Uterus (tissue), 4 donors: Measurements from ENCODE around the gene TNFRSF6B. TPM values are rescaled to one million over a fixed set of nuclear protein-coding genes. Genes with fewer than 3 reads are reported as not detected.
"Not testable (repeated sequence)": the region's sequence is repeated elsewhere in the genome, so short reads cannot be mapped to it uniquely, and the experiment has no call there.

Experiments
- DNase-seq, 2 donors: peaks; one replicate each; pipeline ENCODE4 v3.0.0-alpha.2; 2019 to 2020
- H3K27ac ChIP-seq, 2 donors: fragments of 200-600 bp; sonication (generic); 1 replicate in 1 of 2; 2 replicates in 1 of 2; pipeline ENCODE4 v1.5.1; 2016 to 2018
- H3K27me3 ChIP-seq, 2 donors: fragments of 200-600 bp; sonication (generic); one replicate each; pipeline ENCODE4 v1.5.1; 2018 to 2019; ENCODE audit warnings: control low read depth in 1 of 2
- H3K36me3 ChIP-seq, 2 donors: fragments of 200-600 bp; sonication (generic); one replicate each; pipeline ENCODE4 v1.5.1; 2019; ENCODE audit warnings: control low read depth in 1 of 2
- H3K4me1 ChIP-seq, 2 donors: fragments of 200-600 bp; sonication (generic); one replicate each; pipeline ENCODE4 v1.5.1; 2018 to 2019; ENCODE audit warnings: control low read depth in 1 of 2
- H3K4me3 ChIP-seq, 2 donors: fragments of 200-600 bp; sonication (generic); 1 replicate in 1 of 2; 2 replicates in 1 of 2; pipeline ENCODE4 v1.5.1; 2018 to 2019; ENCODE audit warnings: mild to moderate bottlenecking in 1 of 2
- H3K9me3 ChIP-seq, 2 donors: fragments of 200-600 bp; sonication (generic); one replicate each; pipeline ENCODE4 v1.5.1; 2019; ENCODE audit warnings: control low read depth in 1 of 2
- CTCF ChIP-seq, 4 experiments: fragments of 200-600 bp in 2 of 4; fragments of 450-650 bp in 2 of 4; sonication (generic) in 2 of 4; IDR thresholded peaks; one replicate each; pipeline ENCODE4 v1.5.1; 2016 to 2019; ENCODE audit warnings: antibody characterized with exemption in 4 of 4, mild to moderate bottlenecking in 2 of 4, moderate library complexity in 1 of 4
- POLR2A ChIP-seq, 2 donors: fragments of 450-650 bp; IDR thresholded peaks; one replicate each; pipeline ENCODE4 v1.6.1; 2016; ENCODE audit warnings: antibody characterized with exemption in 2 of 2, mild to moderate bottlenecking in 1 of 2, moderate library complexity in 1 of 2
- intact Hi-C: fragments of 100-400 bp; cut with DNase I; formaldehyde crosslinking; loops from one replicate; pipeline ENCODE4 v1.15.1; 2023; ENCODE audit warnings: low total_unique reads
- total RNA-seq, 4 donors: library from RNA; depleted of rRNA in 3 of 4; stranded (reverse); fragments of >200 nt in 3 of 4; gene quantifications; one replicate each; pipeline versions ENCODE4 v1.1.0 to v1.2.4, GENCODE V29; 2014 to 2023
- donor health status: DM: yes; HTN: yes; CAD: no.

TNFRSF6B gene
- total RNA-seq, 4 donors from 2014 or later, result 0.83 to 4.1 TPM; not detected in 2

GRCh38 chr20:63718996-63719395, 22.5 kb downstream of the TNFRSF6B start:
- DNase-seq, result no peak
- Histone ChIP-seq H3K9me3 (peaks cover 0 to 21% of the 10 kb centered on the region in 2 donors), H3K36me3 (no peaks in the 10 kb centered on the region), H3K27me3 (no peaks in the 10 kb centered on the region), H3K4me1 (no peaks in the 10 kb centered on the region), H3K4me3 (no peak overlapping the region), H3K27ac (no peak overlapping the region)
- TF ChIP-seq POLR2A (IDR thresholded peaks at IDR 0.05), result no peak
- intact Hi-C loops, result no loop called here

DNA sequence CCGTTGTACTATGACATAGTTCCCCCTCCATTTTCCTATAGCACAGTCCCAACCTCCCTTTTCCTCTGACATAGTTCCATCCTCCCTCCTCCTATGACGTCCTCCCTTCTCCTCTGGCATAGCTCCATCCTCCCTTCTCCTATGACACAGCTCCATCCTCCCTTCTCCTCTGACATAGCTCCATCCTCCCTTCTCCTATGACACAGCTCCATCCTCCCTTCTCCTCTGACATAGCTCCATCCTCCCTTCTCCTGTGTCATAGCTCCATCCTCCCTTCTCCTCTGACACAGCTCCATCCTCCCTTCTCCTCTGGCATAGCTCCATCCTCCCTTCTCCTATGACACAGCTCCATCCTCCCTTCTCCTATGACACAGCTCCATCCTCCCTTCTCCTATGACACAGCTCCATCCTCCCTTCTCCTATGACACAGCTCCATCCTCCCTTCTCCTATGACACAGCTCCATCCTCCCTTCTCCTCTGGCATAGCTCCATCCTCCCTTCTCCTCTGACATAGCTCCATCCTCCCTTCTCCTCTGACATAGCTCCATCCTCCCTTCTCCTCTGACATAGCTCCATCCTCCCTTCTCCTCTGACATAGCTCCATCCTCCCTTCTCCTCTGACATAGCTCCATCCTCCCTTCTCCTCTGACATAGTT, 26.6 kb downstream of the TNFRSF6B start:
- H3K4me3 ChIP-seq, intact Hi-C loops, DNase-seq, H3K36me3 ChIP-seq, H3K4me1 ChIP-seq, H3K27me3 ChIP-seq, H3K27ac ChIP-seq: not testable (repeated sequence)
- H3K9me3 ChIP-seq, result peaks cover 0 to 24% of the 10 kb centered on the region in 2 donors

DNA sequence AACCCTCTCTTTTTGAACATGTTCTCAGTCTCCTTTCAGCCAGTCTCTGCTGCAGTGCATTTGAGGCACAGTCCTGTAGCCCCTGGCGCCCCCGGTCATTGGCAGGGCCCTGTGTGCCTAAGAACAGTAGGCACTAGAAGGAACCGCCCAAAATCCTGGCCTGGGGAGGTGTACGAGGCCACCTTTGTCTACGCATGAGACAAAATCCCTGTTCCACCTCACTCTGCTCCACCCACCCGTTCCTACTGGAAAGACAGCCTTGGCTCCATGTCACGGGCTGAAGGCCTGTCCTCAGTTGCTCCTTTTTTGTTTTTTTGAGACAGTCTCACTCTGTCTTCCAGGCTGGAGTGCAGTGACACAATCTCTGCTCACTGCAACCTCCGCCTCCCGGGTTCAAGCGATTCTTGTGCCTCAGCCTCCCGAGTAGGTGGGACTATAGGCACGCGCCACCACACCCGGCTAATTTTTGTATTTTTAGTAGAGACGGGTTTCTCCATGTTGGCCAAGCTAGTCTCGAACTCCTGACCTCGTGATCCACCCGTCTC, 33.8 kb downstream of the TNFRSF6B start:
- H3K4me1 ChIP-seq, H3K27me3 ChIP-seq, H3K4me3 ChIP-seq, intact Hi-C loops, DNase-seq, H3K27ac ChIP-seq, H3K36me3 ChIP-seq, H3K9me3 ChIP-seq: not testable (repeated sequence)

- DNase-seq, result no peak
- no peaks in the 10 kb centered on the region for H3K9me3 ChIP-seq
- intact Hi-C loops, result no loop called here
- H3K4me3 ChIP-seq, result no peak overlapping the region
- no peak overlapping the region for H3K27ac ChIP-seq
- TF ChIP-seq POLR2A (IDR thresholded peaks at IDR 0.05) (no peak), CTCF (IDR thresholded peaks at IDR 0.05) (no peak)
- no peaks in the 10 kb centered on the region for H3K36me3 ChIP-seq
- no peaks in the 10 kb centered on the region for H3K4me1 ChIP-seq
- no peaks in the 10 kb centered on the region for H3K27me3 ChIP-seq
Measured at GRCh38 chr20:63731410-63731809, 35.0 kb downstream of the TNFRSF6B start.

- Histone ChIP-seq H3K4me1 (peaks cover 0 to 1% of the 10 kb centered on the region in 2 donors), H3K27ac (no peak overlapping the region), H3K4me3 (no peak overlapping the region), H3K9me3 (no peaks in the 10 kb centered on the region), H3K36me3 (no peaks in the 10 kb centered on the region), H3K27me3 (no peaks in the 10 kb centered on the region)
- no peak for DNase-seq
- TF ChIP-seq CTCF (IDR thresholded peaks at IDR 0.05), result no peak
- no peak for TF ChIP-seq POLR2A (IDR thresholded peaks at IDR 0.05)
- intact Hi-C loops, result no loop called here
Measured at GRCh38 chr20:63732118-63733095, 36.0 kb downstream of the TNFRSF6B start.

DNA sequence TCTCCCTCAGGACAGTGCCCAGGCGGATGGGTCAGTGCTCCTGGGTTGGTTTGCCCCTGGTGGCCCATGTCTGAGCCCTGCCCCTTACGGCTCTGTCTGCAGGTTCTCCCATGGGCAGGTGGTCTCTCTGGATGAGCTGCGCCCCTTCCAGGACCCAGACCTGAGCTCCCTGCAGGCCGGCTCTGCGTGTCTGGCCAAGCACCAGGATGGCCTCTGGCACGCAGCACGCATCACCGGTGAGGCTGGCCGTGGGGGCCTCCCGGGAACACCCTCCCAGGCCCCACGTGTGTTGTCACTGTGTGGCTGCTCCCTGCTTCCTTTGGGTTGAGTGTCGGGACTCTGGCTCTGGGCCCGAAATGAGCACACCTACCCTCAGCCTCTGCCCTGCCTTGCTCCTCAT, 36.7 kb downstream of the TNFRSF6B start:
- no peaks in the 10 kb centered on the region for H3K9me3 ChIP-seq
- H3K27me3 ChIP-seq, result no peaks in the 10 kb centered on the region
- TF ChIP-seq POLR2A (IDR thresholded peaks at IDR 0.05) (no peak), CTCF (IDR thresholded peaks at IDR 0.05) (no peak)
- intact Hi-C loops, result no loop called here
- peaks cover 0 to 8% of the 10 kb centered on the region in 2 donors for H3K4me1 ChIP-seq
- no peak overlapping the region for H3K27ac ChIP-seq
- no peak for DNase-seq
- H3K4me3 ChIP-seq, result no peak overlapping the region
- no peaks in the 10 kb centered on the region for H3K36me3 ChIP-seq
